Measurements from ENCODE around the gene BHLHE40.

BHLHE40 gene

GRCh38 chr3:4987538-4988296 is 8.5 kb downstream of the BHLHE40 start:
- Mint-ChIP-seq H3K9me3 (no peaks in the 10 kb centered on the region), H3K36me3 (ENCODE audit: low read depth) (peaks cover 10% of the 10 kb centered on the region), H3K27me3 (ENCODE audit: low read depth, poor library complexity) (no peaks in the 10 kb centered on the region), H3K4me3 (peak overlapping the region; percentile 72), H3K4me1 (peaks cover 65% of the 10 kb centered on the region), H3K27ac (no peak overlapping the region)
- DNase-seq, result no peak
- TF ChIP-seq CTCF (IDR thresholded peaks at IDR 0.05), result no peak

GRCh38 chr3:4988983-4989834 is 10.0 kb downstream of the BHLHE40 start:
- DNase-seq, result no peak
- H3K4me3 Mint-ChIP-seq, result no peak overlapping the region
- TF ChIP-seq CTCF (IDR thresholded peaks at IDR 0.05), result no peak
- H3K9me3 Mint-ChIP-seq, result no peaks in the 10 kb centered on the region
- no peaks in the 10 kb centered on the region for H3K27me3 Mint-ChIP-seq (ENCODE audit: low read depth, poor library complexity)
- no peaks in the 10 kb centered on the region for H3K36me3 Mint-ChIP-seq (ENCODE audit: low read depth)
- H3K4me1 Mint-ChIP-seq, result peaks cover 51% of the 10 kb centered on the region
- H3K27ac Mint-ChIP-seq, result peak overlapping the region; percentile 29

- DNase-seq, result no peak
- Mint-ChIP-seq H3K9me3 (no peaks in the 10 kb centered on the region), H3K36me3 (ENCODE audit: low read depth) (no peaks in the 10 kb centered on the region), H3K27ac (no peak overlapping the region), H3K27me3 (ENCODE audit: low read depth, poor library complexity) (no peaks in the 10 kb centered on the region), H3K4me1 (peaks cover 54% of the 10 kb centered on the region), H3K4me3 (no peak overlapping the region)
- no peak for TF ChIP-seq CTCF (IDR thresholded peaks at IDR 0.05)
These were observed 10.8 kb downstream of the BHLHE40 start for GRCh38 chr3:4990069-4990468.

- Mint-ChIP-seq H3K36me3 (ENCODE audit: low read depth) (no peaks in the 10 kb centered on the region), H3K27ac (no peak overlapping the region), H3K4me3 (no peak overlapping the region), H3K4me1 (peaks cover 54% of the 10 kb centered on the region), H3K9me3 (no peaks in the 10 kb centered on the region), H3K27me3 (ENCODE audit: low read depth, poor library complexity) (no peaks in the 10 kb centered on the region)
- no peak for TF ChIP-seq CTCF (IDR thresholded peaks at IDR 0.05)
- no peak for DNase-seq
These were observed 12.9 kb downstream of the BHLHE40 start for GRCh38 chr3:4992118-4992517.

GRCh38 chr3:4993276-4994143 is 14.3 kb downstream of the BHLHE40 start:
- Mint-ChIP-seq H3K27me3 (ENCODE audit: low read depth, poor library complexity) (peaks cover 2% of the 10 kb centered on the region), H3K27ac (no peak overlapping the region), H3K36me3 (ENCODE audit: low read depth) (no peaks in the 10 kb centered on the region), H3K9me3 (no peaks in the 10 kb centered on the region), H3K4me3 (no peak overlapping the region), H3K4me1 (peaks cover 58% of the 10 kb centered on the region)
- no peak for TF ChIP-seq CTCF (IDR thresholded peaks at IDR 0.05)
- no peak for DNase-seq
